Stomach (tissue), 4 donors: Measurements from ENCODE around the gene GNB5.

ENCODE experiments used
- CTCF ChIP-seq, 7 experiments: fragments of 450-650 bp in 4 of 7; fragments of 200-600 bp in 3 of 7; sonication (generic) in 3 of 7; IDR thresholded peaks; one replicate each; pipeline ENCODE4 v1.5.1; 2016 to 2019; ENCODE audit warnings: antibody characterized with exemption in 7 of 7, control low read depth in 2 of 7, mild to moderate bottlenecking in 1 of 7
- POLR2A ChIP-seq, 4 donors: fragments of 450-650 bp; IDR thresholded peaks; one replicate each; pipeline ENCODE4 v1.6.1; 2016; ENCODE audit warnings: antibody characterized with exemption in 4 of 4, control low read depth in 2 of 4, mild to moderate bottlenecking in 1 of 4, moderate library complexity in 1 of 4
- POLR2AphosphoS5 ChIP-seq, 3 donors: sonication (generic); formaldehyde crosslinking; IDR thresholded peaks; one replicate each; pipeline ENCODE4 v1.6.1; 2016; ENCODE audit warnings: antibody characterized with exemption in 3 of 3

GRCh38 chr15:52104532-52105004 lies 86.6 kb downstream of the GNB5 start:
- TF ChIP-seq POLR2A (IDR thresholded peaks at IDR 0.05), result no peak
- TF ChIP-seq CTCF (IDR thresholded peaks at IDR 0.05), result no peak
- no peak for TF ChIP-seq POLR2AphosphoS5 (IDR thresholded peaks at IDR 0.05)
